K562 (cell line): ENCODE measurements around the gene PFN3. TPM values are rescaled to one million over a fixed set of nuclear protein-coding genes. Genes with fewer than 3 reads are reported as not detected.

Experiments
- ATAC-seq: fragments of 200-7000 bp; cut with Tn5 transposase; 3 replicates; pipeline ENCODE4 v1.9.1; 2020; ENCODE audit warnings: moderate library complexity
- BruUV-seq: library from RNA; stranded (reverse); fragments of 400-500 nt; replicated peaks from 2 replicates; lab custom pipeline; 2021; lab: Mats Ljungman, UMichigan
- CTCF ChIA-PET: fragments of 300-600 bp; formaldehyde crosslinking; extraction: SDS; loops from one replicate; lab custom pipeline; 2021; ENCODE audit warnings: low intra/inter-chr PET ratio; lab: Yijun Ruan, JAX
- POLR2A ChIA-PET: fragments of 300-600, 350-650 bp; sonication (Branson Sonifier 250); formaldehyde crosslinking; extraction: SDS; loops from one replicate; lab custom pipeline; 2021; ENCODE audit warnings: antibody characterized with exemption, inconsistent platforms; lab: Yijun Ruan, JAX
- DNase-seq, 4 experiments: peaks; one replicate each; pipeline versions ENCODE4 v3.0.0 to v3.0.0-alpha.2; 2011 to 2018; ENCODE audit warnings: low spot score in 3 of 4, mixed read lengths in 3 of 4; ENCODE audit errors: extremely low read depth in 1 of 4
- FAIRE-seq: peaks from 2 replicates; lab custom pipeline; 2011; peaks lifted over from hg19 to GRCh38; lab: Jason Lieb, UNC
- H2AFZ ChIP-seq: 2 replicates; pipeline ENCODE4 v1.6.0; 2011; ENCODE audit warnings: low read depth, low read length, control low read depth, inconsistent platforms
- H3K27ac ChIP-seq: fragments of 200-600 bp; 3 replicates; pipeline ENCODE4 v1.8.0; 2011; ENCODE audit warnings: low read depth, mild to moderate bottlenecking, control low read depth, inconsistent platforms, low read length, moderate library complexity, mixed read lengths; ENCODE audit errors: extremely low read depth
- H3K27me3 ChIP-seq, 2 experiments: fragments of 300-600 bp in 1 of 2; 2 replicates in 1 of 2; 3 replicates in 1 of 2; pipeline versions ENCODE4 v1.6.0 to v1.8.0; 2011; ENCODE audit warnings: inconsistent platforms in 2 of 2, low read length in 2 of 2, mild to moderate bottlenecking in 1 of 2, mixed read lengths in 1 of 2, moderate library complexity in 1 of 2; ENCODE audit not compliant: control insufficient read depth in 2 of 2, insufficient read depth in 2 of 2
- H3K36me3 ChIP-seq: fragments of 300-600 bp; 3 replicates; pipeline ENCODE4 v1.8.0; 2011; ENCODE audit warnings: mild to moderate bottlenecking, low read length, inconsistent platforms; ENCODE audit not compliant: control insufficient read depth, insufficient read depth
- H3K4me1 ChIP-seq, 2 experiments: fragments of 200-600 bp in 1 of 2; replicated peaks in 1 of 2; 2 replicates in 1 of 2; 3 replicates in 1 of 2; pipeline versions ENCODE4 v1.5.1 to v1.8.0; 2011; ENCODE audit warnings: inconsistent platforms in 2 of 2, low read length in 2 of 2, mild to moderate bottlenecking in 1 of 2, mixed read lengths in 1 of 2, moderate library complexity in 1 of 2; ENCODE audit not compliant: control insufficient read depth in 2 of 2, insufficient read depth in 2 of 2
- H3K4me2 ChIP-seq: 2 replicates; pipeline ENCODE4 v1.6.1; 2011; ENCODE audit warnings: low read length, control low read depth, inconsistent platforms, mixed read lengths; ENCODE audit not compliant: insufficient read depth
- H3K4me3 ChIP-seq: fragments of 200-600 bp; sonication (generic), shearing (Covaris generic); 2 replicates; pipeline ENCODE4 v1.5.1; 2016; ENCODE audit warnings: control low read depth, inconsistent platforms
- H3K79me2 ChIP-seq: fragments of 200-600 bp; 3 replicates; pipeline ENCODE4 v1.8.0; 2011; ENCODE audit warnings: low read length, inconsistent platforms; ENCODE audit not compliant: control insufficient read depth, insufficient read depth
- H3K9ac ChIP-seq, 2 experiments: 2 replicates each; pipeline versions ENCODE4 v1.6.0 to v1.6.1; 2011; ENCODE audit warnings: low read depth in 2 of 2, low read length in 2 of 2, control low read depth in 1 of 2, inconsistent platforms in 1 of 2, mild to moderate bottlenecking in 1 of 2, mixed read lengths in 1 of 2; ENCODE audit not compliant: insufficient read depth in 1 of 2
- H3K9me1 ChIP-seq: one replicate; pipeline ENCODE4 v1.6.0; 2011; ENCODE audit warnings: inconsistent platforms, mild to moderate bottlenecking, low read length, moderate library complexity; ENCODE audit not compliant: control insufficient read depth, insufficient read depth
- H3K9me3 ChIP-seq: replicated peaks from 2 replicates; pipeline ENCODE4 v1.5.1; 2011; ENCODE audit warnings: low read depth, low read length, inconsistent platforms; ENCODE audit not compliant: control insufficient read depth, insufficient read depth
- H4K20me1 ChIP-seq: replicated peaks from 2 replicates; pipeline ENCODE4 v1.6.1; 2011; ENCODE audit warnings: low read length, inconsistent platforms, mixed read lengths; ENCODE audit not compliant: control insufficient read depth, insufficient read depth
- DPF2 ChIP-seq: fragments of 450-650 bp; IDR thresholded peaks from 2 replicates; pipeline ENCODE4 v1.6.1; 2016
- EWSR1 ChIP-seq: fragments of 450-650 bp; IDR thresholded peaks from 2 replicates; pipeline ENCODE4 v1.6.1; 2018; ENCODE audit warnings: borderline replicate concordance, mild to moderate bottlenecking, low read depth, moderate library complexity; ENCODE audit not compliant: partially characterized antibody
- GABPB1 ChIP-seq: sonication (generic); formaldehyde crosslinking; IDR thresholded peaks from 2 replicates; pipeline ENCODE4 v1.8.0; 2022; ENCODE audit warnings: mild to moderate bottlenecking, missing genetic modification reagents
- KHSRP ChIP-seq: fragments of 450-650 bp; IDR thresholded peaks from 2 replicates; pipeline ENCODE4 v1.6.1; 2017
- KLF13 ChIP-seq: fragments of 450-650 bp; IDR thresholded peaks from 2 replicates; pipeline ENCODE4 v1.6.1; 2016; ENCODE audit warnings: missing genetic modification characterization, low read depth, mild to moderate bottlenecking, missing compliant biosample characterization, moderate library complexity, borderline replicate concordance
- KLF6 ChIP-seq: fragments of 250-450 bp; sonication (Bioruptor Pico); IDR thresholded peaks from 2 replicates; pipeline ENCODE4 v1.4.0; 2020; ENCODE audit warnings: mild to moderate bottlenecking, moderate library complexity, borderline replicate concordance
- POLR2AphosphoS5 ChIP-seq: IDR thresholded peaks from 2 replicates; pipeline ENCODE4 v1.6.1; 2011; ENCODE audit warnings: mild to moderate bottlenecking, low read depth, low read length, moderate library complexity; ENCODE audit not compliant: control insufficient read depth, insufficient read depth
- POLR2H ChIP-seq: IDR thresholded peaks from 2 replicates; pipeline ENCODE4 v1.6.1; 2016; ENCODE audit warnings: missing genetic modification characterization, low read depth, mild to moderate bottlenecking, control low read depth, missing compliant biosample characterization, moderate library complexity
- POLR3G ChIP-seq: IDR thresholded peaks from 2 replicates; pipeline ENCODE4 v1.6.1; 2011; ENCODE audit not compliant: insufficient read length, insufficient replicate concordance; ENCODE audit errors: extremely low read depth
- PPARD ChIP-seq: fragments of 250-450 bp; sonication (Bioruptor Pico); IDR thresholded peaks from 2 replicates; pipeline ENCODE4 v1.8.0; 2022; ENCODE audit warnings: inconsistent platforms, mild to moderate bottlenecking, moderate library complexity
- SIRT6 ChIP-seq: IDR thresholded peaks from one replicate; pipeline ENCODE4 v1.6.1; 2012; ENCODE audit warnings: low read depth, mild to moderate bottlenecking, control low read depth, inconsistent platforms, low read length, moderate library complexity
- SMAD2 ChIP-seq: fragments of 150-350 bp; IDR thresholded peaks from 2 replicates; pipeline ENCODE4 v1.6.1; 2014; ENCODE audit warnings: low read depth, mild to moderate bottlenecking, low read length
- SNRNP70 ChIP-seq: fragments of 200-400 bp; formaldehyde crosslinking; optimal IDR thresholded peaks from 2 replicates; pipeline ENCODE3; 2017; ENCODE audit warnings: low read depth, low read length
- STAG1 ChIP-seq: sonication (generic); formaldehyde crosslinking; IDR thresholded peaks from 2 replicates; pipeline ENCODE4 v1.5.0; 2020; ENCODE audit warnings: missing genetic modification reagents, borderline replicate concordance
- WGBS: fragments of 100-300 bp; shearing (Covaris generic); methylation state at CpG from one replicate; pipeline ENCODE4 v1.1.6; 2016; ENCODE audit warnings: low coverage, mixed read lengths; ENCODE audit not compliant: insufficient coverage; ENCODE audit errors: missing lambda C conversion rate; 5-methylcytosine and 5-hydroxymethylcytosine counted together
- in situ Hi-C: fragments of 300-500 bp; cut with MboI; formaldehyde crosslinking; loops from 4 replicates; pipeline ENCODE4 v1.15.0; 2018; ENCODE audit warnings: inconsistent platforms, mixed read lengths
- intact Hi-C: fragments of 100-400 bp; cut with micrococcal nuclease; formaldehyde crosslinking; loops from 2 replicates; pipeline ENCODE4 v1.14.2; 2022
- polyA plus RNA-seq, 8 experiments: library from polyadenylated mRNA; depleted of rRNA in 4 of 8; stranded (reverse) in 5 of 8; unstranded in 3 of 8; fragments of >200 nt; fragmentation: Nextera tagmentation in 2 of 8; fragmentation: Illumina TruSeq in 1 of 8; extraction: Ambion mirVana in 2 of 8; extraction: Trizol in 1 of 8; gene quantifications; 2 replicates each; pipeline versions ENCODE4 v1.2.1 to v1.2.3, GENCODE V29; 2011 to 2014; ENCODE audit warnings: inconsistent platforms in 1 of 8, missing spikeins in 1 of 8
- total RNA-seq, 7 experiments: library from RNA; depleted of rRNA in 6 of 7; stranded (reverse); fragments of >200 nt in 6 of 7; fragmentation: Illumina TruSeq in 2 of 7; extraction: Trizol in 2 of 7; gene quantifications; 2 replicates each; pipeline versions ENCODE4 v1.2.1 to v1.2.3, GENCODE V29; 2011 to 2021; ENCODE audit warnings: low replicate concordance in 1 of 7
- TF ChIP-seq, protein P1 (sequence below): IDR thresholded peaks from 2 replicates; pipeline ENCODE4 v1.6.1; 2016; ENCODE audit warnings: missing genetic modification characterization, missing compliant biosample characterization
- TF ChIP-seq, protein P2 (sequence below), 2 experiments: IDR thresholded peaks; 2 replicates each; pipeline ENCODE4 v1.6.1; 2012; ENCODE audit warnings: improper control_type of control experiment in 2 of 2, low read depth in 2 of 2, low read length in 2 of 2, borderline replicate concordance in 1 of 2

Gene PFN3
- total and polyA plus RNA-seq, 9 of the 15 experiments (the other 6 are each of a cell fraction or from before 2014, with no cell fraction given): not detected

DNA sequence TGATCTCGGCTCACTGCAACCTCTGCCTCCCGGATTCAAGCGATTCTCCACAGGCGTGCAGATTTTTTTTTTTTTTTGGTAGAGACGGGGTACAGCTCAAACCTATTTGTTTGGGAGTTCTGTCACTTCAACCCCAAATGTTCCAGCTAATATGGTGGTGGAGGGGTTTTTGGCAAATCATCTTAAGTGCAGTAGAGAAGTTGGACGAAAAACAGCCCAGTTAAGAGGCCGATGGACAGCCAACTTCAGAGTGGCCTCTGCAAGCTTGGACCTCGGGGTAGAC is 45.4 kb upstream of the PFN3 start:
- Histone ChIP-seq H3K4me2 (peak overlapping the region; percentile 81), H3K27ac (peak overlapping the region; percentile 27), H3K9ac (peak overlapping the region; percentile 53 to 95), H3K9me3 (no peaks in the 10 kb centered on the region), H3K4me3 (peak overlapping the region; percentile 62), H2AFZ (peak overlapping the region; percentile 67; the same call in 1 of the 2 replicates), H4K20me1 (peaks cover 25% of the 10 kb centered on the region), H3K36me3 (peaks cover 24% of the 10 kb centered on the region; the same call in 1 of the 3 replicates), H3K79me2 (no peaks in the 10 kb centered on the region), H3K9me1 (peaks cover 3% of the 10 kb centered on the region), H3K27me3 (no peaks in the 10 kb centered on the region), H3K4me1 (peaks cover 19 to 58% of the 10 kb centered on the region in 2 experiments)
- FAIRE-seq (no peak), ATAC-seq (no peak), DNase-seq (no peak)
- in situ Hi-C loops (loop anchor here (5.0 kb wide), 1 partner anchor 54 kb away; no protein-coding TSS in a partner anchor), intact Hi-C loops (loop anchor here (1.0 to 2.0 kb wide), 2 partner anchors 128 to 331 kb away; no protein-coding TSS in a partner anchor)
- ChIA-PET POLR2A (interaction anchor here (1.0 to 11.8 kb wide), 8 partner anchors 7 to 141 kb away, joined by 3 to 210 read pairs (median 8); partner anchors contain the start of gene GRK6), CTCF (interaction anchor here (0.6 to 0.9 kb wide), 2 partner anchors 56 to 75 kb away, joined by 3 read pairs; no protein-coding TSS in a partner anchor)
- WGBS: 0% methylated on average over 3 of the region's 8 CpGs
- BruUV-seq: no TSS peak
- TF ChIP-seq, protein P1, sequence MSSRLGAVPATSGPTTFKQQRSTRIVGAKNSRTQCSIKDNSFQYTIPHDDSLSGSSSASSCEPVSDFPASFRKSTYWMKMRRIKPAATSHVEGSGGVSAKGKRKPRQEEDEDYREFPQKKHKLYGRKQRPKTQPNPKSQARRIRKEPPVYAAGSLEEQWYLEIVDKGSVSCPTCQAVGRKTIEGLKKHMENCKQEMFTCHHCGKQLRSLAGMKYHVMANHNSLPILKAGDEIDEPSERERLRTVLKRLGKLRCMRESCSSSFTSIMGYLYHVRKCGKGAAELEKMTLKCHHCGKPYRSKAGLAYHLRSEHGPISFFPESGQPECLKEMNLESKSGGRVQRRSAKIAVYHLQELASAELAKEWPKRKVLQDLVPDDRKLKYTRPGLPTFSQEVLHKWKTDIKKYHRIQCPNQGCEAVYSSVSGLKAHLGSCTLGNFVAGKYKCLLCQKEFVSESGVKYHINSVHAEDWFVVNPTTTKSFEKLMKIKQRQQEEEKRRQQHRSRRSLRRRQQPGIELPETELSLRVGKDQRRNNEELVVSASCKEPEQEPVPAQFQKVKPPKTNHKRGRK (tag): peak; percentile 12
- no peak for TF ChIP-seq PPARD (CRISPR knock-in tag)
- peak; percentile 49 for TF ChIP-seq EWSR1
- TF ChIP-seq SIRT6: no peak
- no peak for TF ChIP-seq KLF13 (tag)
- peak; percentile 38; the same call in 1 of the 2 replicates for TF ChIP-seq POLR2AphosphoS5
- no peak for TF ChIP-seq DPF2
- no peak for TF ChIP-seq KLF6 (CRISPR knock-in tag)
- TF ChIP-seq, protein P2, sequence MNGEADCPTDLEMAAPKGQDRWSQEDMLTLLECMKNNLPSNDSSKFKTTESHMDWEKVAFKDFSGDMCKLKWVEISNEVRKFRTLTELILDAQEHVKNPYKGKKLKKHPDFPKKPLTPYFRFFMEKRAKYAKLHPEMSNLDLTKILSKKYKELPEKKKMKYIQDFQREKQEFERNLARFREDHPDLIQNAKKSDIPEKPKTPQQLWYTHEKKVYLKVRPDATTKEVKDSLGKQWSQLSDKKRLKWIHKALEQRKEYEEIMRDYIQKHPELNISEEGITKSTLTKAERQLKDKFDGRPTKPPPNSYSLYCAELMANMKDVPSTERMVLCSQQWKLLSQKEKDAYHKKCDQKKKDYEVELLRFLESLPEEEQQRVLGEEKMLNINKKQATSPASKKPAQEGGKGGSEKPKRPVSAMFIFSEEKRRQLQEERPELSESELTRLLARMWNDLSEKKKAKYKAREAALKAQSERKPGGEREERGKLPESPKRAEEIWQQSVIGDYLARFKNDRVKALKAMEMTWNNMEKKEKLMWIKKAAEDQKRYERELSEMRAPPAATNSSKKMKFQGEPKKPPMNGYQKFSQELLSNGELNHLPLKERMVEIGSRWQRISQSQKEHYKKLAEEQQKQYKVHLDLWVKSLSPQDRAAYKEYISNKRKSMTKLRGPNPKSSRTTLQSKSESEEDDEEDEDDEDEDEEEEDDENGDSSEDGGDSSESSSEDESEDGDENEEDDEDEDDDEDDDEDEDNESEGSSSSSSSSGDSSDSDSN (IDR thresholded peaks at IDR 0.05; ENCODE audit: borderline replicate concordance in 1 of 2, low read depth in 2 of 2, low read length in 2 of 2): no peak
- TF ChIP-seq GABPB1 (CRISPR knock-in tag): 0 out of 2 replicates have a peak, but pooled peaks have one; percentile 10
- peak; percentile 27; the same call in 1 of the 2 replicates for TF ChIP-seq POLR2H (tag)
- TF ChIP-seq SNRNP70: no peak
- no peak for TF ChIP-seq POLR3G
- TF ChIP-seq SMAD2: no peak
- no peak for TF ChIP-seq KHSRP
- no peak for TF ChIP-seq STAG1 (CRISPR knock-in tag)
